Pancreas (tissue), 10 donors: ENCODE results near the gene JCAD. TPM values are rescaled to one million over a fixed set of nuclear protein-coding genes. Genes with fewer than 3 reads are reported as not detected.

ENCODE experiments used
- ATAC-seq, 4 donors: fragments of 200-7000 bp; cut with Tn5 transposase; one replicate each; pipeline versions ENCODE4 v1.8.0 to v1.9.1; 2020; ENCODE audit warnings: mild to moderate bottlenecking in 4 of 4, moderate library complexity in 4 of 4
- DNase-seq, 6 donors: peaks; one replicate each; pipeline ENCODE4 v3.0.0-alpha.2; 2020
- FAIRE-seq: peaks from 2 replicates; lab custom pipeline; 2012; peaks lifted over from hg19 to GRCh38; lab: Jason Lieb, UNC
- H3K27ac ChIP-seq, 4 donors: fragments of 200-600 bp; sonication (generic); 1 replicate in 3 of 4; 2 replicates in 1 of 4; pipeline versions ENCODE4 v1.5.0 to v1.8.0; 2020
- H3K27me3 ChIP-seq, 4 donors: fragments of 200-600 bp; one replicate each; pipeline ENCODE4 v1.8.0; 2021
- H3K36me3 ChIP-seq, 3 donors: fragments of 200-600 bp; sonication (generic) in 1 of 3; one replicate each; pipeline versions ENCODE4 v1.5.0 to v1.8.0; 2020 to 2021
- H3K4me1 ChIP-seq, 3 donors: fragments of 200-600 bp; one replicate each; pipeline ENCODE4 v1.8.0; 2021
- H3K4me3 ChIP-seq, 4 donors: fragments of 200-600 bp; sonication (generic) in 2 of 4; one replicate each; pipeline versions ENCODE4 v1.5.0 to v1.8.0; 2020 to 2021
- H3K9me3 ChIP-seq, 4 donors: fragments of 200-600 bp; one replicate each; pipeline ENCODE4 v1.8.0; 2021
- CTCF ChIP-seq, 4 donors: fragments of 200-600 bp; sonication (generic) in 3 of 4; IDR thresholded peaks; one replicate each; pipeline versions ENCODE4 v1.5.0 to v1.8.0; 2021; ENCODE audit warnings: antibody characterized with exemption in 4 of 4
- WGBS, 2 donors: extraction: QIAGEN DNeasy Blood & Tissue Kit; methylation state at CpG; one replicate each; pipeline ENCODE4 v1.1.7; 2013; 5-methylcytosine and 5-hydroxymethylcytosine counted together
- intact Hi-C, 3 donors: fragments of 100-400 bp; cut with DNase I; formaldehyde crosslinking; loops; one replicate each; pipeline versions ENCODE4 v1.11.1 to v1.14.2; 2022
- polyA plus RNA-seq, 2 donors: library from polyadenylated mRNA; stranded (reverse); fragments of 200-250 nt; gene quantifications; one replicate each; pipeline ENCODE4 v1.2.3, GENCODE V29; 2013
- total RNA-seq, 6 donors: library from RNA; stranded (reverse); fragmentation: NEBNext Ultra II Directional in 4 of 6; extraction: Animal tissue kit (Norgen Biotek cat#: 25700) in 4 of 6; gene quantifications; one replicate each; pipeline versions ENCODE4 v1.2.1 to v1.2.4, GENCODE V29; 2021 to 2023
- donor health status: healthy with polysubstance abuse.
- donor health status: DM: no; HTN: no; CAD: no; lungs with moderate emphysema.
- donor health status: DM: no; HTN: no; CAD: no.
- donor health status: control.
- donor health status: control.
- donor health status: Bipolar disorder and iron deficiency.
- donor health status: DM: yes; HTN: yes; CAD: no.
- donor health status: DM: no; HTN: no; CAD: no.
- donor health status: DM: no; HTN: no; CAD: no.
- donor health status: DM: yes; HTN: yes; CAD: no.

JCAD gene
- total and polyA plus RNA-seq, 8 donors, result 10.0 to 48.2 (median 23.0) TPM

GRCh38 chr10:30081182-30081581 is 21.8 kb upstream of the JCAD start:
- no peak for FAIRE-seq
- 90 to 91% methylated on average over 5 of the region's 5 CpGs for WGBS, 2 donors
- no peaks in the 10 kb centered on the region for H3K36me3 ChIP-seq
- no peak for TF ChIP-seq CTCF (IDR thresholded peaks at IDR 0.05)
- H3K4me3 ChIP-seq, result no peak overlapping the region
- no peaks in the 10 kb centered on the region for H3K4me1 ChIP-seq
- ATAC-seq, result no peak
- H3K27me3 ChIP-seq, result no peaks in the 10 kb centered on the region
- intact Hi-C loops, result no loop called here
- H3K9me3 ChIP-seq, result no peaks in the 10 kb centered on the region
- H3K27ac ChIP-seq, result no peak overlapping the region
- DNase-seq, result no peak

DNA sequence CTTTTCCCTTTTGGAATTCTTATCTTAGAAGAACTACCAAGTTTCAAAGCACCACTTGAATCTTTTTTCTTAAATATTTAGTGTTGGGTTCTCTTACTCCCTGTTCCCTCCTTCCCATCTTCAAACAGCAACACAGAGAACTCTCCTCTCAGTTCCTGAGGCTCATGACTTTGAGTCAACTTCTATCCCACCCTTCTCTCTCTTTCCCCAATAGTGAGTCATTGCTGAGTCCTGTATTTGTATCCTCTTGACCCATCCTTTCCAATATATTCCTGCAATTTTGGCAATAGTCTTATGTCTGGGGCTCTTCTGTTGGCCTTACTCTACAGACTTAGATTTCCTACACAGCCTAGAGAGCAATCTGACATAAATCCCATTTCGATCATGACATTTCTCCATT is 20.8 kb upstream of the JCAD start:
- H3K36me3 ChIP-seq, result no peaks in the 10 kb centered on the region
- H3K27ac ChIP-seq, result no peak overlapping the region
- no peak overlapping the region for H3K4me3 ChIP-seq
- FAIRE-seq (no peak), ATAC-seq (no peak), DNase-seq (no peak)
- intact Hi-C loops, result no loop called here
- WGBS, 2 donors, result 80 to 92% methylated on average over 1 of the region's 1 CpG
- TF ChIP-seq CTCF (IDR thresholded peaks at IDR 0.05), result no peak
- H3K4me1 ChIP-seq, result no peaks in the 10 kb centered on the region
- H3K27me3 ChIP-seq, result no peaks in the 10 kb centered on the region
- H3K9me3 ChIP-seq, result no peaks in the 10 kb centered on the region

- 47 to 63% methylated on average over 1 of the region's 1 CpG for WGBS, 2 donors
- H3K36me3 ChIP-seq, result no peaks in the 10 kb centered on the region
- no peak for TF ChIP-seq CTCF (IDR thresholded peaks at IDR 0.05)
- no peaks in the 10 kb centered on the region for H3K9me3 ChIP-seq
- ATAC-seq (no peak), DNase-seq (no peak), FAIRE-seq (no peak)
- no peak overlapping the region for H3K27ac ChIP-seq
- intact Hi-C loops, result no loop called here
- no peaks in the 10 kb centered on the region for H3K4me1 ChIP-seq
- H3K27me3 ChIP-seq, result no peaks in the 10 kb centered on the region
- H3K4me3 ChIP-seq, result no peak overlapping the region
Observed at GRCh38 chr10:30079408-30079807, 20.0 kb upstream of the JCAD start.

GRCh38 chr10:30075481-30075880 is 16.1 kb upstream of the JCAD start:
- no peak for DNase-seq
- H3K27me3 ChIP-seq, result no peaks in the 10 kb centered on the region
- no peak overlapping the region for H3K27ac ChIP-seq
- no peak overlapping the region for H3K4me3 ChIP-seq
- H3K36me3 ChIP-seq, result no peaks in the 10 kb centered on the region
- no peak for TF ChIP-seq CTCF (IDR thresholded peaks at IDR 0.05)
- intact Hi-C loops, result no loop called here
- H3K4me1 ChIP-seq, result no peaks in the 10 kb centered on the region
- WGBS, 2 donors, result 87 to 93% methylated on average over 6 of the region's 6 CpGs
- ATAC-seq, result no peak
- FAIRE-seq, result no peak
- no peaks in the 10 kb centered on the region for H3K9me3 ChIP-seq

DNA sequence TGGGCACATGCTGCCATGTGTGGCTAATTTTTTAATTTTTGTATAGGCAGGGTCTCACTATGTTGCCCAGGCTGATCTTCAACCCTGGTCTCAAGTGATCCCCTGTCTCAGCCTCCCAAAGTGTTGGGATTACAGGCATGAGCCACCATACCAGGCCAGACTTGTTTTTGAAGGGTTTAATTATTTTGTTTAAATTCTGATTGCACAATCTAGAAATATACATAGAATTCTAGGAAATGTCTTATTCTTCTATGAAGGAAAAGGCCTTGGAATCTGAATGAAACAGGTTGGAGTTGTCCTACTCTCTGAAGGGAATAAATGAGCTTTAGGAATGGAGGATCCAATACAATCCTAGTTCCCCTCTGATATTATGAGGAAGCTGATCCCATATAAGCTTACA is 15.5 kb upstream of the JCAD start:
- Histone ChIP-seq H3K27ac (no peak overlapping the region), H3K4me3 (no peak overlapping the region), H3K9me3 (no peaks in the 10 kb centered on the region), H3K36me3 (no peaks in the 10 kb centered on the region), H3K4me1 (no peaks in the 10 kb centered on the region), H3K27me3 (no peaks in the 10 kb centered on the region)
- DNase-seq (no peak), ATAC-seq (no peak), FAIRE-seq (no peak)
- no peak for TF ChIP-seq CTCF (IDR thresholded peaks at IDR 0.05)
- intact Hi-C loops, result no loop called here
